Left kidney (tissue), 8 donors: Measurements from ENCODE around the gene DPH6. TPM values are rescaled to one million over a fixed set of nuclear protein-coding genes. Genes with fewer than 3 reads are reported as not detected.
"Not testable (repeated sequence)": the region's sequence is repeated elsewhere in the genome, so short reads cannot be mapped to it uniquely, and the experiment has no call there.

Experiments used
- DNase-seq: peaks from one replicate; pipeline ENCODE4 v3.0.0-alpha.2; 2013
- long read RNA-seq, 8 donors: transcript quantifications; one replicate each; lab custom pipeline, GENCODE V29; 2026
- polyA plus RNA-seq: library from polyadenylated mRNA; unstranded; fragments of 120-200 nt; gene quantifications from one replicate; pipeline ENCODE4 v1.2.1, GENCODE V29; 2013; ENCODE audit not compliant: insufficient read length

The DPH6 gene
- polyA plus RNA-seq: 18.0 TPM
- long read RNA-seq, donor 1, partial matches to known transcripts: 0 of 4 reads
- long read RNA-seq, donor 1, other reads (novel, unspliced or antisense): 0 of 4 reads
- long read RNA-seq, donor 2: 0 reads
- long read RNA-seq, donor 3, partial matches to known transcripts: 0 of 3 reads
- long read RNA-seq, donor 3, other reads (novel, unspliced or antisense): 0 of 3 reads
- long read RNA-seq, donor 4: 0 reads
- long read RNA-seq, donor 5, partial matches to known transcripts: 0 of 2 reads
- long read RNA-seq, donor 5, other reads (novel, unspliced or antisense): 0 of 2 reads
- long read RNA-seq, donor 6, partial matches to known transcripts: 0 of 5 reads
- long read RNA-seq, donor 6, other reads (novel, unspliced or antisense): 0 of 5 reads
- long read RNA-seq, donor 7, partial matches to known transcripts: 0 of 2 reads
- long read RNA-seq, donor 7, other reads (novel, unspliced or antisense): 0 of 2 reads
- long read RNA-seq, donor 8, partial matches to known transcripts: 0 of 2 reads
- long read RNA-seq, donor 8, other reads (novel, unspliced or antisense): 0 of 2 reads

DNA sequence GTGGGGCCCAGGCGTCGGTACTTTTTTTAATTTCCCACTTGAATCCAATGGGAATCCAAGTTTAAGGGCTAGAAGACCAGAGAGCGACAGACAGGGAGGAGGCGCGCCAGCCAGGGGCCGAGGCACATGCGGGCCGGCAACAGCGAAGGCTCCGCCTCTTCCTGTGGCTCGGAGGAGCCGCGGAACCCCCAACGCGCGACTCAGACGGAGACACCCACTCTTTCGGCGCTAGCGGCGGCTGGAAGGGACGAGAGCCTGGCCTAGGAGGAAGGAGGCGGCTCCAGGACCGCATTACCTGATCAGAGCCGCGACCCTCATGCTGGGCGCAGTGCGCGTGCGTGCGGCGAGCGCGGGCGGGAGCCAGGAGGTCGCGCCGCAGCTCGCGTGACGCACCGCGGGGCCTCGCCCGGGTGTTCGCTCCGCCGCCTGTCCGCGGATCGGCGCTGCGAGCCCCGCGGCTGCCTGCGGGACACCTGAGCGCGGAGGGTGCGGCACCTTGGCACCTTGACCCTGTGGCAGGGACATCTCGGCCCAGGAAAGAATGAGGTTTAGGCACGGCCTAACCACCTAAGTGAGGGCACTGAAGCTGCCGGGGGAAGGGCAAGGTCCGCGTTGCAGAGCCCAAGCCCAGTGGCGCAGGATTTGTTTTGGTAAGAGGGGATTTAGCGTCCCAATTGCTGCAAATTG lies at the start of gene DPH6:
Gene DPH6 (minus strand): TSS at position 342 of the 687 bp plus-strand sequence. CDS start 24 bp downstream, at position 318.
- DNase-seq: peak; percentile 84

- DNase-seq: no peak
Observed at GRCh38 chr15:35595656-35596055, 49.7 kb upstream of the DPH6 start.

DNA sequence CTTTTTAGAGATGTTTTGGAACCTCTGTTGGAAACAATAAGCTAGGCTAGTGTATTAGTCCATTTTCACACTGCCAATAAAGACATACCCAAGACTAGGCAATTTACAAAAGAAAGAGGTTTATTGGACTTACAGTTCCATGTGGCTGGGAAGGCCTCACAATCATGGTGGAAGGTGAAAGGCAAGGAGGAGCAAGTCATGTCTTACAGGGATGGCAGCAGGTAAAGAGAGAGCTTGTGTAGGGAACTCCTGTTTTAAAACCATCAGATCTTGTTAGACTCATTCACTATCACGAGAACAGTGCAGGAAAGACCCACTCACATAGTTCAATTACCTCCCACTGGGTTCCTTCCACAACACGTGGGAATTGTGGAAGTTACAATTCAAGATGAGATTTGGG lies 46.0 kb upstream of the DPH6 start:
- not testable (repeated sequence) for DNase-seq

DNA sequence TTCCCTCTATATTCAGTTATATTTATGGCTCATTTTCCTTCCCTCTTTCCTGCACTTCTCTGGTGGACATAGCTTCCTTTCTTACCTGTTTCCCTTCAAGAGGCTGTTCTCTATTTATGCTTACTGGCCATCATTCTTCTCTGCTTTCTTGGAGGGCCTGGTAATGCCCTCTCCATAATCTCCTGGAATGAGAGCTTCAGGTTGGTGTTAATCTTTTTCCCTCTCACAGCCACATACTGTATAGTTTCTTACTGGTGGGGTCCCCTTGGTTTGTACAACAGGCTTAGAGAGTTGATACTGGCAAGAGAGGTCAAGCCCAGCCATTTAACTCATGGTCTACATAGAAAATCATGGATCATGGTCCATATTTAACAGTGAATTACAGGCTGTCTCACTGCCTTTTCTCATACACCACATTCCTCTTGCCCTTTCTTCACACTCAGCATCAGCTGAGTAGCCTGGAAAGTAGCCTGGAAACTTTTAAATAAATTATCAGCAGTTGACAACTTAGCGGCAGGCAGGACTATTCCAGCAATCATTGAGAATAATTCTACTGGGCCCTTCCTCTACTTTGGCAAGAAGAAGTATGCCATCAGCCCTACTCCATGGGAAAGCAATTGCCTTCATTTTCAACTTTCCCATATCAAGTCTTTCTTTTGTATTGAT lies 38.0 kb upstream of the DPH6 start:
- peak; percentile 22 for DNase-seq

- no peak for DNase-seq
Observed at GRCh38 chr15:35580606-35581005, 34.6 kb upstream of the DPH6 start.

DNA sequence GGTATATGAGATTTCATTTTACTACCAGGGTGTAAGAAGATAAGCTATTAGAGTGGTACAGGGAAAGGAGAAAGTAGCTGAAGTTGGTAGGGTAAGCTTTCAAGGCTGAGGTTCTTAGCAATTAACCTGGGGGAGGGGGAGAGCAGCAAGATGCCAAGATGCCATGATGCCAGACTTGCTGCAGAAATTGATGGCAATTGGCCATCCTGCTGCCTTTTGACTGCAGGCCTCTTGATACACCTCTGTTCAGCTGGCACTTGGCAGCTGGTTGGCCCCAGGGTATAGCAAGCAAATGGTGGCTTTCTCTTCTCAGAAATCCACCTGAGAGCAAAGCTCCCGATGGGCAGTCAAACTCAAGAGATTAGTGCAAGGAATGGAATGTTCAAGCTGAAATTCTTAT lies 21.4 kb upstream of the DPH6 start:
- DNase-seq: no peak

GRCh38 chr15:35566991-35567390 lies 21.0 kb upstream of the DPH6 start:
- no peak for DNase-seq

- no peak for DNase-seq
Observed at GRCh38 chr15:35565901-35566300, 19.9 kb upstream of the DPH6 start.

GRCh38 chr15:35562641-35563040 lies 16.7 kb upstream of the DPH6 start:
- no peak for DNase-seq

- DNase-seq: no peak
Observed at GRCh38 chr15:35561308-35561707, 15.3 kb upstream of the DPH6 start.

DNA sequence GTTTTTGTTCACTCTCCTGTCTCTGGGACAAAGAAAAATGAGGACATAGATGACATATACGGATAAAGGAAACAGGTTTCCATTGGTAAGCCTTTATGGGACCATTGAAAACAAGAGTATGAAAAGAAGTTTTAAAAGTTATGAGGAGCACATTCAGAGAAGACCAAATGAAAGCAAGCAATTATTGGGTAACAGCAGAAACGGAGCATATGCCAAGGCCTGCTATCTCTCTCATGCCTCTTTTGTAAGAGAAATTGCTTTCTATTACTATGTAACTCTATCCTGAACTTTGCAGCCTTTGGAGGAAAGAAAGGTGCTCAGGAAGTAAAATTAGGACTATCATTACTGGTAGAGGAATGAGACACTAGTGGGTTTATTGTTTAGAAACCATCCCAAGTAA lies 14.9 kb upstream of the DPH6 start:
- no peak for DNase-seq

DNA sequence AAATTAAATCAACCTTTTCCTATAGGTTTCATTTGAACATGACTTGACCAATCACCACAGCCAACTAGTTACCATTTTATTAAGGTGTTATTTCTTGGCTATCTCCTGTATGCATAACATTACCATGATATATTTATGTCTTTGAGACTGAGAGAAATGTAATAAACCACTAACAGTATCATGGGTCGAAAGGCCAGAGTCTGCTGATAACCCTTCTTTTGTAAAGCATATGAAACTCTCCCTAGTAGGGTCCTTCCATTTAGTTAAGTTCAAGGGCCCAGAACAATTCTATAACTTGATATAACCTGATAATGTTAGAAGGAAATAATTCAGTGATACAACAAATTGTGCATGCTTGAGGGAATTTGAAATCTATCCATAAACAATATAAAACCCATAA lies 14.3 kb upstream of the DPH6 start:
- no peak for DNase-seq

GRCh38 chr15:35559683-35560082 lies 13.7 kb upstream of the DPH6 start:
- no peak for DNase-seq

DNA sequence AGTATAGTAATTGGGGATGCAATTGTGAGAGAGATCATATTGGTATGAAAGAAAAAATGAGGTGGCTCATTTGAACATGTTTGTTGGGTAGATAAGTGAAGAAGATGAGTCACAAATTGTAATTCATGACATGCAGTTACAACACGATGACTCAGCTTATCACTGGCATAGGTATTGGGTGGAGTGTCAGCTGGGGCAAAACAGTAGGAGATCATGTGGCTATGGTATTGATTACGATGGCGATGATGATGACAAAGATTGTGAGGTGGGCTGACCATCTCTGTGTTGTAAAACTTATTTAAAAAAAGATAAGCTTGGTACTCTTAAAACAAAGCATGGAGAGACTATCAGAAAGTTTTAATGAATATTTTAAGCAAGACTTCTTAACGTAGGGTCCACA lies 11.6 kb upstream of the DPH6 start:
- no peak for DNase-seq

GRCh38 chr15:35557012-35557411 lies 11.0 kb upstream of the DPH6 start:
- DNase-seq: no peak

DNA sequence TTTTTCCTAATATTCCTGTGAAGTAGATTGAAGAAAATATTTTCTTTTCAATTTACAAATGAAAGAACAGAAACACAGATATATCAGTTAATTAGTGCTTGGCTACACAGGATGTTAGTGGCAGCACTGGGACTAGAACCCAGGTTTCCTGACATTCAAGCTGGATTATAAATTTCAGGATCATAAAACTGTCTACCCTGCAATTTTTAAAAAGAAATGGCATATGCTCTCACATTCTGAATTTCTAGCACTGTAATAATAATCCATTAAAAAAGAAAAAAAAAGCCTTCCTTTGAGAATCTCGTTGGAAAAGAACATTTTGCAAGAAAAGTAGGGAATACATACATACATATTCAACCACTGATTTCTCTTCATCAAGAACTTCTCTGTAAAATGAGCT lies 9.3 kb upstream of the DPH6 start:
- DNase-seq: no peak

DNA sequence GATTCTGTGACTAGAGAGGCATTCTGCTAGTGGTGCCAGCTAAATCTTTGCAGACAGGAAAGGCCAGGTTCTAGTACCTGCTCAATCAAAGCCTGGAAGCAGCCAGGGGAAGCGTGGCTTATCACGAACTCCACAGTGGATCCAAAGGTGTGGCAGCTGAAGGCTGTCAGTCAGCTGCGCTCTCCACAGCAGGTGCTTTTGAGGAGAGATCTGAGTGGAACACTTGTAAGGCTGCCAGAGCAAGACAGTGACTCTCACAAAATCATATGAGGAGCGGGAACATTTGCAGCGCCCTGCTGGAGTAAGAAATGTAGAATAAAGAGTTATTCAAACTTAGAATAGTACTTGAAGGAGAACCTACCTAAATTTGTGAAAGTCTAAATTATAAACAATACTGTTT lies 5.0 kb upstream of the DPH6 start:
- no peak for DNase-seq

- DNase-seq: no peak
Observed at GRCh38 chr15:35549567-35549966, 3.6 kb upstream of the DPH6 start.

GRCh38 chr15:35548435-35548834 lies 2.5 kb upstream of the DPH6 start:
- DNase-seq: no peak

DNA sequence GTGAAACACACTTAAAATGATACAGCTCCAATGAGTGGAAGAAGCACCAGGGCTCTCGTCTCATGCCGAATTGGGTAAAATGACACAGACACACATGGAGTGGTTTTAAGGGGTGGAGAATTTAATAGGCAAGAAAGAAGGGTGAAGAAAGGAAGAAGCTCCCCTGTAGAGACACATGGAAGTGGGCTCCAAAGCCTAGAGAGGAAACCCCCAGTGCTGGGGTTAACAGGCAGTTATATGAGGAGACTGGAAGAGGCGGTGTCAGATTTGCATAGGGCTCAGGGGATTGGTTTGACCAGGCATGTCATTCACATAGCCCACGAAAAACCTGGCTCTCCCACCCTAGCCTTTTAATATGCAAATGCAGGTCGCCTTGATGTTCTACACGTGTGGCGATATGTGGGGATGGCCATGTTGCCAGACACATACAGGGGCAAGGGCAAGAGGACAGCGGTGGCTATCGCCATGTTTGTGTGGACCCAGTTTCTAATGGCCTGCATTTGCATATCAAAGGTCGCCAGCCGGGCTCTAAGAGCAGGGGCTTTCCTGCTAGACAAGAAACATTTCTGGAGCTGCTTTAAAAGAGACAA lies 1.9 kb upstream of the DPH6 start:
- no peak for DNase-seq

DNA sequence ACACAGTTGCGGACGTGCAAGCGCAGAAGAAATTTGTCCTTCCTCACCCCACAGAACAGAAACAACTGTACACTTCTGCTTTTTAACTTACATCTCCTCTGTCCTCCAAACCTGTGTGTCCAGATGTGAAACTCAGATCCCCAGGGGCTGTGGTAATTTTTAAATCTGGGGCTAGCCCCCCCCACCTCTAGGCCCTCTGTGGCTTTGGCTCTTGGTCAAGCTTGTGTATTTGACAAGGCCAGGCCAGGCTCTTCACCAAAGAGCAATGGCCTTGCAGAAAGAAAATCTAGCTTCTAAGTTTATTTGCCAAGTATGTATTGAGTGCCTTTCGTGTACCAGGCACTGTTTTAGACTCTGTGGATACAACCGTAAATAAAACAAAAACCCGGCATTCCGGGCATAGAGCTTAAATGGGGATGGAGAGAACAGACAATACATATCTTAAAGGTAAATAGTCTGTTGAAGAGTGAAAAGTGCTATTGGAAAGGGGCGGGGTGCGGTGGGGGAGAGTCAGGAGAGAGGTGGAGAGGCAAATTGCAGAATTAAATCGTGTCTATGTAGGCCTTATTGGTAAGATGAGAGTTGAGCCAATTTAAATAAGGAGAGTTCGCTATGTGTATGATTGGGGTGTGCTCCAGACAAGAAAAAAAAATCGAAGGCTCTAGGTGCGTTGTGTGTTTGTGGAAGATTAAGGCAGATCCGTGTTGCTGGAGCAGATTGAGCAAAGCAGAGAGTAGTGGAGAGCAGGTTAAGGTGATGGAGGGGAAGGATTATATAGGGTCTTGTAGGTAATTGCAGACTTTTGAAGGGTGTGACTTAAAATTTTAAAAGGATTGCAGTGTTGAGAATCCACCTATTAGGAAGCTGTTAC lies 781 bp upstream of the DPH6 start:
- no peak for DNase-seq
